Measurements from ENCODE around the gene PDXP. TPM values are rescaled to one million over a fixed set of nuclear protein-coding genes. Genes with fewer than 3 reads are reported as not detected.

Gene PDXP
- total RNA-seq, 1 experiment from 2014 or later, result 18.4 TPM

DNA sequence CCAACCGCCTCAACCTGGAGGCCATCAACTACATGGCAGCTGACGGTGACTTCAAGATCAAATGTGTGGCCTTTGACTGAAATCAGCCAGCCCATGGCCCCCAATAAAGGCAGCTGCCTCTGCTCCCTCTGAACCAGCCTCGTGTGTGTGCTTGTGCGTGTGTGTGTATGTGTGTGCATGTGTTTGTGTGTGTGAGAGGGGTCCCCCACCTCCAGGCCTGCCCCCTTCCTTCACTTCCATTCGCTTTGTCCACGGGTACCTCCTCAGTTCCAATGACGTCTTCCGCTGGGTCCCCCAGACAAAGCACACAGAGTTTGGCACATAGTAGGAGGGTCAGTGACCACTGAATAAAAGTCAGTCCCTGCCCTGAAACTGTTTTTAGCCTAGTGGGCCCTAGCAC is 21.1 kb downstream of the PDXP start:
- Mint-ChIP-seq H3K4me3 (ENCODE audit: low read depth, unreplicated experiment) (no peak overlapping the region), H3K36me3 (ENCODE audit: insufficient read depth, unreplicated experiment) (peaks cover 43% of the 10 kb centered on the region)
- TF ChIP-seq, protein P1, sequence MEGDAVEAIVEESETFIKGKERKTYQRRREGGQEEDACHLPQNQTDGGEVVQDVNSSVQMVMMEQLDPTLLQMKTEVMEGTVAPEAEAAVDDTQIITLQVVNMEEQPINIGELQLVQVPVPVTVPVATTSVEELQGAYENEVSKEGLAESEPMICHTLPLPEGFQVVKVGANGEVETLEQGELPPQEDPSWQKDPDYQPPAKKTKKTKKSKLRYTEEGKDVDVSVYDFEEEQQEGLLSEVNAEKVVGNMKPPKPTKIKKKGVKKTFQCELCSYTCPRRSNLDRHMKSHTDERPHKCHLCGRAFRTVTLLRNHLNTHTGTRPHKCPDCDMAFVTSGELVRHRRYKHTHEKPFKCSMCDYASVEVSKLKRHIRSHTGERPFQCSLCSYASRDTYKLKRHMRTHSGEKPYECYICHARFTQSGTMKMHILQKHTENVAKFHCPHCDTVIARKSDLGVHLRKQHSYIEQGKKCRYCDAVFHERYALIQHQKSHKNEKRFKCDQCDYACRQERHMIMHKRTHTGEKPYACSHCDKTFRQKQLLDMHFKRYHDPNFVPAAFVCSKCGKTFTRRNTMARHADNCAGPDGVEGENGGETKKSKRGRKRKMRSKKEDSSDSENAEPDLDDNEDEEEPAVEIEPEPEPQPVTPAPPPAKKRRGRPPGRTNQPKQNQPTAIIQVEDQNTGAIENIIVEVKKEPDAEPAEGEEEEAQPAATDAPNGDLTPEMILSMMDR (IDR thresholded peaks at IDR 0.05; ENCODE audit: unreplicated experiment), result no peak

DNA sequence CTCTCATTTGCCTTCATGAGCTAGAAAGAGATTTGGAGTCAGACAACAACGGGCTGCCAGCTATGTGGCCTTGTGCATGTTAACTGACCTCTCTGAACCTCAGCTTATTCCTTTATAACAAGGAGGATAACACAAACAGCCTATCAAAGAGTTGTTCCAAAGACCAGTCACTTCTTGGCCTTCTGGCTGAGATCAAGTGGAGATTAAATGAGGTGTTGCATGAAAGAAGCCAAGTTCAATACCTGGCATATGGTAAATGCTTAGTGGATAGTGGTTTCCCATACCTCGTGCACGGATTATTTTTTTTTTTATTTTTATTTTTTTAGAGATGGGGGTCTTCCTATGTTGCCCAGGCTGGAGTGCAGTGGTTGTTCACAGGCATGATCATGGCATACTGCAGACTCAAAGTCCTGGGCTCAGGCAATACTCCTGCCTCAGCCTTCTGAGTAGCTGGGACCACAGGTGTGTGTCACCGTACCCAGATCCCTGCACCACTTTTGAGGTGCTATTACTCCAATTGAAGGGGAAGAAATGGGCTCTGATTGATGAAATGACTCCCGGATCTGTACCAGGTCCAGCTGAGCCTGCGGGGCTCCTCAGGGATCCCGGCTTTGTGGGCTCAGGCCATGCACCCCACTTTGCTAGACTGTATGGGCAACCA is 21.8 kb downstream of the PDXP start:
- no peak for DNase-seq
- no TSS peak for BruUV-seq (replicated peaks)
- Mint-ChIP-seq H3K27ac (ENCODE audit: unreplicated experiment) (no peak overlapping the region), H3K9me3 (ENCODE audit: low read depth, unreplicated experiment) (no peaks in the 10 kb centered on the region), H3K4me1 (ENCODE audit: low read depth, unreplicated experiment) (peaks cover 10% of the 10 kb centered on the region), H3K4me3 (ENCODE audit: low read depth, unreplicated experiment) (no peak overlapping the region), H3K36me3 (ENCODE audit: insufficient read depth, unreplicated experiment) (peaks cover 37% of the 10 kb centered on the region), H3K27me3 (ENCODE audit: unreplicated experiment) (no peaks in the 10 kb centered on the region)
- TF ChIP-seq, protein P1 (IDR thresholded peaks at IDR 0.05; ENCODE audit: unreplicated experiment), result no peak
- intact Hi-C loops (cut with micrococcal nuclease; ENCODE audit: unreplicated experiment), result no loop called here
- CTCF ChIA-PET, result interaction anchor here (1.4 to 2.4 kb wide), 2 partner anchors 19 to 37 kb away, joined by 13 to 42 read pairs; no protein-coding TSS in a partner anchor

More for the DNA sequence above, 21.1 kb downstream of the PDXP start:
- no TSS peak for BruUV-seq (replicated peaks)
- intact Hi-C loops (cut with micrococcal nuclease; ENCODE audit: unreplicated experiment), result no loop called here
- no peaks in the 10 kb centered on the region for H3K27me3 Mint-ChIP-seq (ENCODE audit: unreplicated experiment)
- H3K9me3 Mint-ChIP-seq (ENCODE audit: low read depth, unreplicated experiment), result no peaks in the 10 kb centered on the region
- peaks cover 10% of the 10 kb centered on the region for H3K4me1 Mint-ChIP-seq (ENCODE audit: low read depth, unreplicated experiment)
- CTCF ChIA-PET, result interaction anchor here (0.7 kb wide), 1 partner anchor 21 kb away, joined by 4 read pairs; no protein-coding TSS in a partner anchor
- no peak overlapping the region for H3K27ac Mint-ChIP-seq (ENCODE audit: unreplicated experiment)
- no peak for DNase-seq

DNA sequence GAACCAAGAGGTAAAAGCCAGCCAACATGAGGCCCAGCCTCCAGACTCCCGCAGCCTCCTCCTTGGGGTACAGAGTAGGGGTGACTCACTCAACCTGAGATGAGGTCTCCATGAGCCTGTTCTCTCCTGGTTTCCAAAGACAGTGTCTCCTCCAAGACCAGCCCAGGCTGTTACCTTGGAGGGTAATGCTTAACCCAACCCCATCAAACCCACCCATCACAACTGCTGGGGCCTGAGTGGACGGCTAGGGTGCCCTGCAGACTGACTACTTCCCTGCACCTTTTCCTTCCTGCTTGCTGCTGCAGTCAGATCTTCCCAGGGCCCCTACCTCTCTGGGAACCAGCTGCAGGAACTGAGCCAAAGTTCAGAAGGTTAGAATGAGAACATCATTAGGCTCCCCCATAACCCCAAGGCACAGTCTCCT is 22.5 kb downstream of the PDXP start:
- no TSS peak for BruUV-seq (replicated peaks)
- DNase-seq, result no peak
- no peaks in the 10 kb centered on the region for H3K27me3 Mint-ChIP-seq (ENCODE audit: unreplicated experiment)
- H3K4me1 Mint-ChIP-seq (ENCODE audit: low read depth, unreplicated experiment), result peaks cover 15% of the 10 kb centered on the region
- TF ChIP-seq, protein P1 (IDR thresholded peaks at IDR 0.05; ENCODE audit: unreplicated experiment), result no peak
- CTCF ChIA-PET, result interaction anchor here (0.8 to 2.4 kb wide), 5 partner anchors 20 to 72 kb away, joined by 3 to 42 read pairs (median 5); partner anchors contain the start of gene PDXP
- no peak overlapping the region for H3K27ac Mint-ChIP-seq (ENCODE audit: unreplicated experiment)
- no peaks in the 10 kb centered on the region for H3K9me3 Mint-ChIP-seq (ENCODE audit: low read depth, unreplicated experiment)
- peaks cover 31% of the 10 kb centered on the region for H3K36me3 Mint-ChIP-seq (ENCODE audit: insufficient read depth, unreplicated experiment)
- intact Hi-C loops (cut with micrococcal nuclease; ENCODE audit: unreplicated experiment), result loop anchor here (1.0 kb wide), 1 partner anchor 38 kb away; no protein-coding TSS in a partner anchor
- H3K4me3 Mint-ChIP-seq (ENCODE audit: low read depth, unreplicated experiment), result no peak overlapping the region

DNA sequence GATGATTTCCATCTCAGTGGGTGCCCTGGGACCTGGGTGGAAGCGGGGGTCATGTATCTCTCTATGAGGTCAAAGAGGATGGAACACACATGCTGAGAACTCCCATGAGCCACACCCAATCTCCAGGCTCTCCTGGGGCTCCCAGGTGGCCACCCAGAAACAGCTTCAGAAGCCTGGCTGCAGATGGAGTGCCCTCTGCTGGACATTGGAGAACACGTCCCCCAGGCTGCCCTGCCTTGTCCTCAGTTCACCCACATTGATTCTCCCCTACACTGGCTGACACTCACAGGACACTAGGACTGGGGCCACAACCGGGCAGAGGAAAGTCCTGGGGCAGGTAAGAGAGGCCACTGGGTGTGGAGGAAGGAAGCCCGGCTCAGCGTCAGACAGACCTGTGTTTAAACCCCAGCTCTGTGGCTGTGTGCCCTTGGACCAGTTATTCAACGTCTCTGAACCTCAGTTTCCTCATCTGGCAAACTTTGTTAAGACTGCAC is 23.1 kb downstream of the PDXP start:
- H3K27ac Mint-ChIP-seq (ENCODE audit: unreplicated experiment), result no peak overlapping the region
- H3K4me1 Mint-ChIP-seq (ENCODE audit: low read depth, unreplicated experiment), result peaks cover 21% of the 10 kb centered on the region
- DNase-seq, result peak; percentile 86
- peaks cover 31% of the 10 kb centered on the region for H3K36me3 Mint-ChIP-seq (ENCODE audit: insufficient read depth, unreplicated experiment)
- no TSS peak for BruUV-seq (replicated peaks)
- no peak overlapping the region for H3K4me3 Mint-ChIP-seq (ENCODE audit: low read depth, unreplicated experiment)
- CTCF ChIA-PET, result interaction anchor here (0.8 to 2.4 kb wide), 6 partner anchors 20 to 75 kb away, joined by 3 to 42 read pairs (median 4); partner anchors contain the start of gene PDXP
- no peaks in the 10 kb centered on the region for H3K27me3 Mint-ChIP-seq (ENCODE audit: unreplicated experiment)
- TF ChIP-seq, protein P1 (IDR thresholded peaks at IDR 0.05; ENCODE audit: unreplicated experiment), result peak; percentile 90
- H3K9me3 Mint-ChIP-seq (ENCODE audit: low read depth, unreplicated experiment), result no peaks in the 10 kb centered on the region
- intact Hi-C loops (cut with micrococcal nuclease; ENCODE audit: unreplicated experiment), result loop anchor here (1.0 kb wide), 1 partner anchor 38 kb away; no protein-coding TSS in a partner anchor

Data from Calu3 (cell line).